Aorta (tissue), 5 donors: Measurements from ENCODE around the gene CYP4B1. TPM values are rescaled to one million over a fixed set of nuclear protein-coding genes. Genes with fewer than 3 reads are reported as not detected.
"Not testable (repeated sequence)": the region's sequence is repeated elsewhere in the genome, so short reads cannot be mapped to it uniquely, and the experiment has no call there.

Experiments
- ATAC-seq: fragments of 200-7000 bp; cut with Tn5 transposase; one replicate; pipeline ENCODE4 v1.9.1; 2022; ENCODE audit warnings: moderate library complexity; ENCODE audit not compliant: low FRiP score
- DNase-seq, 2 donors: peaks; one replicate each; pipeline ENCODE4 v3.0.0-alpha.2; 2020
- H3K27ac ChIP-seq, 2 donors: one replicate each; pipeline ENCODE4 v1.5.1; 2013; ENCODE audit warnings: low read length in 2 of 2, mild to moderate bottlenecking in 2 of 2, moderate library complexity in 2 of 2, control low read depth in 1 of 2, inconsistent platforms in 1 of 2, low read depth in 1 of 2
- H3K27me3 ChIP-seq, 2 donors: one replicate each; pipeline ENCODE4 v1.6.1; 2013; ENCODE audit warnings: control low read depth in 1 of 2, low read length in 1 of 2, mild to moderate bottlenecking in 1 of 2, moderate library complexity in 1 of 2; ENCODE audit not compliant: insufficient read depth in 2 of 2, control insufficient read depth in 1 of 2
- H3K36me3 ChIP-seq, 2 donors: one replicate each; pipeline ENCODE4 v1.6.1; 2013; ENCODE audit warnings: control low read depth in 1 of 2, low read length in 1 of 2, mild to moderate bottlenecking in 1 of 2; ENCODE audit not compliant: insufficient read depth in 2 of 2, control insufficient read depth in 1 of 2
- H3K4me1 ChIP-seq, 2 donors: one replicate each; pipeline ENCODE4 v1.6.1; 2013; ENCODE audit warnings: low read length in 2 of 2, control low read depth in 1 of 2, mild to moderate bottlenecking in 1 of 2, moderate library complexity in 1 of 2; ENCODE audit not compliant: insufficient read depth in 2 of 2, control insufficient read depth in 1 of 2
- H3K4me3 ChIP-seq, 2 donors: one replicate each; pipeline ENCODE4 v1.5.1; 2013; ENCODE audit warnings: low read length in 2 of 2, control low read depth in 1 of 2, mild to moderate bottlenecking in 1 of 2
- H3K9me3 ChIP-seq: one replicate; pipeline ENCODE4 v1.6.1; 2013; ENCODE audit warnings: mild to moderate bottlenecking, low read length; ENCODE audit not compliant: control insufficient read depth
- WGBS, 2 donors: extraction: QIAGEN DNeasy Blood & Tissue Kit; methylation state at CpG; one replicate each; pipeline ENCODE4 v1.1.7; 2013; 5-methylcytosine and 5-hydroxymethylcytosine counted together
- intact Hi-C, 2 donors: fragments of 100-400 bp; cut with DNase I; formaldehyde crosslinking; loops; one replicate each; pipeline versions ENCODE4 v1.14.2 to v1.15.0; 2022
- long read RNA-seq, 2 donors: library from polyadenylated mRNA; unstranded; transcript quantifications; one replicate each; pipeline ENCODE4 v2.0.0, GENCODE V29; 2020 to 2021
- polyA plus RNA-seq, 2 donors: library from polyadenylated mRNA; stranded (reverse); fragments of 200-250 nt; gene quantifications; one replicate each; pipeline ENCODE4 v1.2.3, GENCODE V29; 2013
- total RNA-seq, 2 donors: library from RNA; stranded (reverse); fragmentation: NEBNext Ultra II Directional; extraction: Animal tissue kit (Norgen Biotek cat#: 25700); gene quantifications; one replicate each; pipeline ENCODE4 v1.2.1, GENCODE V29; 2021
- donor health status: healthy with polysubstance abuse.
- donor health status: Bipolar disorder and iron deficiency.
- donor health status: DM: no; HTN: no; CAD: no.
- donor health status: DM: no; HTN: no; CAD: no.
- donor health status: DM: yes; HTN: yes; CAD: no.

Gene CYP4B1
- total RNA-seq (10 to 100 TPM in 1 of 2 donors, 1 to 10 TPM in 1; 3.4 to 13.6 TPM), polyA plus RNA-seq (1 to 10 TPM; 1.5 to 7.0 TPM)
- long read RNA-seq, donor 1, transcript CYP4B1-201 (12 exons, 2,171 nt), result minor isoform, 13 of 49 reads
- long read RNA-seq, donor 1, transcript CYP4B1-203 (12 exons, 2,110 nt), result major isoform, 25 of 49 reads
- long read RNA-seq, donor 1, partial matches to known transcripts, result 3 of 49 reads
- long read RNA-seq, donor 1, other reads (novel, unspliced or antisense), result 7 of 49 reads
- long read RNA-seq, donor 2, partial matches to known transcripts, result 1 of 1 reads
- long read RNA-seq, donor 2, other reads (novel, unspliced or antisense), result 0 of 1 reads

GRCh38 chr1:46798810-46799209 is at the start of gene CYP4B1:
Gene CYP4B1, plus strand, starts transcription at chr1:46799046. Its CDS starts 36 bp downstream, at chr1:46799082.
- Histone ChIP-seq H3K4me1 (no peaks in the 10 kb centered on the region), H3K4me3 (no peak within 1 kb of the TSS), H3K36me3 (no peaks in the 10 kb centered on the region), H3K27ac (no peak within 1 kb of the TSS), H3K9me3 (no peaks in the 10 kb centered on the region), H3K27me3 (no peaks in the 10 kb centered on the region)
- 35 to 37% methylated on average over 4 of the region's 4 CpGs for WGBS, 2 donors
- ATAC-seq, result peak; percentile 90
- intact Hi-C loops, result no loop called here
- peak in 1 of 2 donors; percentile 72 for DNase-seq

- intact Hi-C loops, result no loop called here
- no peak for ATAC-seq
- Histone ChIP-seq H3K9me3 (peaks cover 1% of the 10 kb centered on the region), H3K36me3 (no peaks in the 10 kb centered on the region), H3K27ac (no peak overlapping the region), H3K4me1 (no peaks in the 10 kb centered on the region), H3K4me3 (no peak overlapping the region), H3K27me3 (no peaks in the 10 kb centered on the region)
- DNase-seq, result no peak
- 83 to 95% methylated on average over 1 of the region's 1 CpG for WGBS, 2 donors
Observed at GRCh38 chr1:46749404-46749803, 49.4 kb upstream of the CYP4B1 start.

- Histone ChIP-seq H3K4me1 (no peaks in the 10 kb centered on the region), H3K27me3 (no peaks in the 10 kb centered on the region), H3K9me3 (peaks cover 1% of the 10 kb centered on the region), H3K27ac (no peak overlapping the region), H3K4me3 (no peak overlapping the region), H3K36me3 (no peaks in the 10 kb centered on the region)
- no peak for DNase-seq
- intact Hi-C loops, result no loop called here
- WGBS, 2 donors, result 52 to 54% methylated on average over 7 of the region's 7 CpGs
- no peak for ATAC-seq
Observed at GRCh38 chr1:46749921-46750404, 48.9 kb upstream of the CYP4B1 start.

- DNase-seq, result no peak
- Histone ChIP-seq H3K27me3 (no peaks in the 10 kb centered on the region), H3K27ac (no peak overlapping the region), H3K4me1 (no peaks in the 10 kb centered on the region), H3K4me3 (no peak overlapping the region), H3K36me3 (no peaks in the 10 kb centered on the region), H3K9me3 (peaks cover 1% of the 10 kb centered on the region)
- WGBS, 2 donors, result 68 to 88% methylated on average over 1 of the region's 1 CpG
- ATAC-seq, result no peak
- intact Hi-C loops, result no loop called here
Observed at GRCh38 chr1:46753985-46754384, 44.9 kb upstream of the CYP4B1 start.

- H3K27ac ChIP-seq, DNase-seq, intact Hi-C loops, H3K36me3 ChIP-seq, H3K27me3 ChIP-seq, ATAC-seq, H3K4me3 ChIP-seq, H3K4me1 ChIP-seq, H3K9me3 ChIP-seq: not testable (repeated sequence)
- WGBS, 2 donors, result 60 to 63% methylated on average over 4 of the region's 4 CpGs
Observed at GRCh38 chr1:46754707-46755106, 44.1 kb upstream of the CYP4B1 start.

- H3K9me3 ChIP-seq, result peaks cover 1% of the 10 kb centered on the region
- no peak overlapping the region for H3K4me3 ChIP-seq
- ATAC-seq (no peak), DNase-seq (no peak)
- H3K27ac ChIP-seq, result no peak overlapping the region
- H3K4me1 ChIP-seq, result no peaks in the 10 kb centered on the region
- no peaks in the 10 kb centered on the region for H3K27me3 ChIP-seq
- WGBS, 2 donors, result 84% methylated on average over 4 of the region's 4 CpGs
- H3K36me3 ChIP-seq, result no peaks in the 10 kb centered on the region
- intact Hi-C loops, result no loop called here
Observed at GRCh38 chr1:46755121-46755520, 43.7 kb upstream of the CYP4B1 start.

GRCh38 chr1:46757247-46757955 is 41.4 kb upstream of the CYP4B1 start:
- Histone ChIP-seq H3K27ac (no peak overlapping the region), H3K4me3 (no peak overlapping the region), H3K36me3 (no peaks in the 10 kb centered on the region), H3K27me3 (no peaks in the 10 kb centered on the region), H3K4me1 (no peaks in the 10 kb centered on the region), H3K9me3 (no peaks in the 10 kb centered on the region)
- no peak for DNase-seq
- no peak for ATAC-seq
- 50 to 55% methylated on average over 6 of the region's 6 CpGs for WGBS, 2 donors
- intact Hi-C loops, result no loop called here

- no peaks in the 10 kb centered on the region for H3K27me3 ChIP-seq
- DNase-seq (no peak), ATAC-seq (no peak)
- H3K4me1 ChIP-seq, result no peaks in the 10 kb centered on the region
- intact Hi-C loops, result no loop called here
- no peaks in the 10 kb centered on the region for H3K36me3 ChIP-seq
- H3K4me3 ChIP-seq, result no peak overlapping the region
- H3K9me3 ChIP-seq, result no peaks in the 10 kb centered on the region
- H3K27ac ChIP-seq, result no peak overlapping the region
Observed at GRCh38 chr1:46757956-46758528, 40.8 kb upstream of the CYP4B1 start.
